Measurements from ENCODE around the gene GPS1. TPM values are rescaled to one million over a fixed set of nuclear protein-coding genes. Genes with fewer than 3 reads are reported as not detected.
A peak's percentile ranks its signal among the peaks of the same experiment; 100 is the strongest.

GPS1 gene
- total RNA-seq, 1 donor from 2014 or later = 156 TPM

GRCh38 chr17:82092995-82093751 is 41.5 kb downstream of the GPS1 start:
- DNase-seq (ENCODE audit: low read depth, low spot score) = no peak
- H3K36me3 Mint-ChIP-seq (ENCODE audit: low read depth) = no peaks in the 10 kb centered on the region
- no peak overlapping the region for H3K27ac Mint-ChIP-seq (ENCODE audit: unreplicated experiment)

GRCh38 chr17:82094931-82095776 is 43.5 kb downstream of the GPS1 start:
- TF ChIP-seq CTCF (conservative IDR thresholded peaks at IDR 0.05) = no peak
- H3K27ac Mint-ChIP-seq (ENCODE audit: unreplicated experiment) = no peak overlapping the region
- no peaks in the 10 kb centered on the region for H3K9me3 Mint-ChIP-seq
- peaks cover 10% of the 10 kb centered on the region for H3K4me1 Mint-ChIP-seq
- no peaks in the 10 kb centered on the region for H3K27me3 Mint-ChIP-seq (ENCODE audit: low read depth)
- no peaks in the 10 kb centered on the region for H3K36me3 Mint-ChIP-seq (ENCODE audit: low read depth)
- H3K4me3 Mint-ChIP-seq = peak overlapping the region; percentile 88
- no peak for DNase-seq (ENCODE audit: low read depth, low spot score)

More at GRCh38 chr17:82092995-82093751, 41.5 kb downstream of the GPS1 start:
- Mint-ChIP-seq H3K4me3 (peak overlapping the region; percentile 34), H3K4me1 (peaks cover 4% of the 10 kb centered on the region), H3K9me3 (no peaks in the 10 kb centered on the region), H3K27me3 (ENCODE audit: low read depth) (no peaks in the 10 kb centered on the region)
- TF ChIP-seq CTCF (conservative IDR thresholded peaks at IDR 0.05) = no peak

DNA sequence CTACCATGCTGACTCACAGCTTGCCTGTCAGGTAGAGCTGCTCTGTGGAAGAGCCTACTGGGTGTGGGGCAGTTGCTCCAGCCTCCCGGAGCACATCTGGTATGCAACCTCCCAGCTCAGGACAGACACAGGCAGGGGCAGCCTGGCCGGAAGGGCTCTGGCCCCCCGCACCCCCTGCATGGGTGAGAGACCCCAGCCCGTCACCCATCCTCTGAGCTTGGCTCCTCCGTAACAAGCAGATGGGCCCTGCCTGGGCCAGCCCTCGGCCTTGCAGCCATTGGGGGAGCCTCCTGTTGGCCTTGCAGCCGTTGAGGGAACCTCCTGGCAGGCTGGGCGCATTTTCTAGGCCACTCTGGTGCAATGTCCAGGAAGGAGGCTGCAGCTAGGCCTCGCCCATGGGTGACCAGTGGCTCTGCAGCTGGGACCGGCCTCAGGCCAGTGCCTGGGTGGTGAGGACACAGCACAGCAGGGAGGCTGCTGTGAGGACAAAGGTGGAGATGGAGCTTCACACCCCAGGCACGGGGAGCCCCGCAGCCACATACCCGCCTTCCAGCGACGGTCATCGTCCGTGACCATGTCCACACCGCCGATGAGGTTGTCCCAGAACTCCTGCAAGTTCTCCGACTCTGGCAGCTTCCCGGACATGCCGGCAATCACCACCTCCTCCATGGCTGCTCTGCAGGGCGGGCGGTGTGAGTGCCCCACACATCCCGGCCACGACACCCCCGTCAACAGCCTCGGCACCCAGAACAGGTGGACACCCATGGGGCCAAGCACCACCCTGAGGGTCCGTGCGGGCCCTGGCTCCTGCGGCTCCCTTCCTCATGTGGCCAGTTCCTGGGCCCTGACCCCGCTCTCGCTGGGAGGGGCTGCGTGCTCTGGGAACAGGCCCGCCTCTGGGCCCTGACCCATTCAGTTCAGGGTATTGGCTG is 44.3 kb downstream of the GPS1 start:
- Mint-ChIP-seq H3K4me1 (peaks cover 12% of the 10 kb centered on the region), H3K9me3 (no peaks in the 10 kb centered on the region), H3K4me3 (peak overlapping the region; percentile 88), H3K36me3 (ENCODE audit: low read depth) (no peaks in the 10 kb centered on the region), H3K27me3 (ENCODE audit: low read depth) (no peaks in the 10 kb centered on the region), H3K27ac (ENCODE audit: unreplicated experiment) (peak overlapping the region; percentile 62)
- no peak for TF ChIP-seq CTCF (conservative IDR thresholded peaks at IDR 0.05)
- no peak for DNase-seq (ENCODE audit: low read depth, low spot score)

- Mint-ChIP-seq H3K27ac (ENCODE audit: unreplicated experiment) (no peak overlapping the region), H3K27me3 (ENCODE audit: low read depth) (no peaks in the 10 kb centered on the region), H3K36me3 (ENCODE audit: low read depth) (no peaks in the 10 kb centered on the region), H3K4me3 (peak overlapping the region; percentile 88), H3K9me3 (no peaks in the 10 kb centered on the region), H3K4me1 (peaks cover 12% of the 10 kb centered on the region)
- no peak for TF ChIP-seq CTCF (conservative IDR thresholded peaks at IDR 0.05)
- DNase-seq (ENCODE audit: low read depth, low spot score) = no peak
Observed at GRCh38 chr17:82096709-82097183, 45.0 kb downstream of the GPS1 start.
